TTC549 (cell line): ENCODE results near the gene USP50.
"Not testable (repeated sequence)": the region's sequence is repeated elsewhere in the genome, so short reads cannot be mapped to it uniquely, and the experiment has no call there.

ENCODE experiments used
- FAIRE-seq: peaks from 2 replicates; lab custom pipeline; 2012; peaks lifted over from hg19 to GRCh38; lab: Jason Lieb, UNC

The USP50 gene

DNA sequence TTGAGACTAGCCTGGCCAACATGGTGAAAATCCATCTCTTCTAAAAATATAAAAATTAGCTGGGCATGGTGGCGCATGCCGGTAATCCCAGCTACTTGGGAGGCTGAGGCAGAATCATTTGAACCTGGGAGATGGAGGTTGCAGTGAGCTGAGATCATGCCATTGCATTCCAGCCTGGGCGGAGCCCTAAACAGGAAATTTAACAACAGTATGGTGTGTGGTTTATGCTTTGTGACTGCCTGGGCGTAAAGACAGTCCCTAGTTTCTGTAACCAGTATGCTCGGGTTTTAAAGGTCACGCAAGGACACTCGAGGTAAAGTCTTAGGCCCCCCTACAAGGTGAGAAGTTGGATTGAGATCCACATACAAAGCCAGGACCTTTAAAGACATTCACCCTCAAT is 43.3 kb downstream of the USP50 start:
- FAIRE-seq = no peak

DNA sequence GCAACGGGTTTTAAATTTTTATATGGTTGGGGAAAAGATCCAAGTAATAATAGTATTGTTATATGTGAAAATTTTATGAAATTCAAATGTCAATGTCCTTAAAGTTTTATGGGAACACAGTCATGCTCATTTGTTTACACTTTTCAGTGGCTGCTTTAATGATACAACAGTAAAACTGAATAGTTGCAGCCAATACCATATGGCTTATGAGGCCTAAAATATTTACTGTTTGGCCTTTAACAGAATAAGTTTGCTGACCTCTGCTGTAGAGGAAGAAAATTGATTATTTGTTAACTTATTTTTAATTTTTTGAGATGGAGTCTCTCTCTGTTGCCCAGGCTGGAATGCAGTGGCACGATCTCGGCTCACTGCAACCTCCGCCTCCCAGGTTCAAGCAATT is 44.7 kb downstream of the USP50 start:
- FAIRE-seq = no peak

DNA sequence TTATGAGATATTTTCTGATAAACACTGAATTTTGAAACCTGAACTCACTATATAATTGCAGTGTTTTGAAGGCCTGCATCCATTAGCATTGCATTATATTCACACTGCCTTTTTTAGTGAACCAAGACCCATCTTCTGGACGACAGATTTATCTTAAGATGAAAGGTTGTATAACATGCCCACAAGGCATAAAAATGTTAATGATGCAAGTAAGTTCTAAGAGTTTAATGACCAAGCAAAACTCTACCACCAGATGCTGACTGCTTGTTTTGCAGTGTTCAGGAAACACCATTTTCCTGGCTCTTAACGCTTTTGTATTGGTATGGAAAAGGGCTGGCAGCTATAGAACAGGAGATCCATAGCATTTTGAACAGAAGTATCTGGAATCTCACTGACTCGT is 46.1 kb downstream of the USP50 start:
- FAIRE-seq = no peak

DNA sequence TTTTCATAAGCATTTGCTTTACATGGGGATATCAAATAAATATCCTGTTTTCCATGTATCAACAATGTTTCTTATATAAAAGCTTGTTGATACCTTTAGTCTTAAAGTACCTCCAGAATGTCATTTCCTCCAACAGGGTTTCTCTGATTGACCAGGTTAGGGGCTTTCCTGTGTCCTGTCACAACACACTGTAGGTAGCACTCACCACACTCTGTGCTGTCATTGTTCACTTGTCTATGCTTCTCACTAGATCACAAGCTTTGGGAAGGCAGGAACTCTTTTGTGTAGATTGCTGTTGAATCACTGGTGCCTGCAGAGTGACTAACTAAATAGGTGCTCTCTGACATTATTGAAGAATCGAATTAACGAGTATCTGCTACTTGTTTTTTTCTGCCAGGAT is 49.8 kb downstream of the USP50 start:
- FAIRE-seq = no peak

DNA sequence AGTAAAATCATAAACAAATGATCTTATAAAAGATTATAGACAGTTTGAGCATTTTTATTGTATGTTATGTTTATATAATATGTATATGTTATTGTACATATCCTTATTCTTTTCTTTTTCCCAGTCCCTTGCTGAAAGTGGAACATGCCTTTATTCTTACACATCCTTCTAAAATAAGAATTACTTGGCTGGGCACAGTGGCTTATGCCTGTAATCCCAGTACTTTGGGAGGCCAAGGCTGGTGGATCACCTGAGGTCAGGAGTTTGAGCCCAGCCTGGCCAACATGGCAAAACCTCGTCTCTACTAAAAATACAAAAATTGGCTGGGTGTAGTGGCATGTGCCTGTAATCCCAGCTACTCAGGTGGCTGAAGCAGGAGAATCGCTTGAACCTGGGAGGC is 51.9 kb downstream of the USP50 start:
- not testable (repeated sequence) for FAIRE-seq

DNA sequence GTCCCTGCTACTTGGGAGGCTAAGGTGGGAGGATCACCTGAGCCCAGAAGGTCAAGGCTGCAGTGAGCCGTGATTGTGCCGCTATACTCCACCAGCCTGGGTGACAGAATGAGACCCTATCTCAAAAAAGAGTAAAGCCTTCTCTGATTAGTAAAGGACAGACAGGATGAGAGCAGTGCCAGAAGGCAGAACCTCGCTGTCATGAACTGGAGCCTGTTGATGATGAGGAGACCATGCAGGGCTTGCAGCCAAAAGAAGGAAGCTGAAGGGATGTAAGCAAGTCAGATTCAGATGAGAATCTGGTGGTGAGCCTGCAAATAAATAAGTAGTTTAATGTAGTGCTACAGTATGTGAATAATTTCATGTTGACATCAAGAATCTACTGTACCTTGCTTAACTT is 52.8 kb downstream of the USP50 start:
- FAIRE-seq = no peak

DNA sequence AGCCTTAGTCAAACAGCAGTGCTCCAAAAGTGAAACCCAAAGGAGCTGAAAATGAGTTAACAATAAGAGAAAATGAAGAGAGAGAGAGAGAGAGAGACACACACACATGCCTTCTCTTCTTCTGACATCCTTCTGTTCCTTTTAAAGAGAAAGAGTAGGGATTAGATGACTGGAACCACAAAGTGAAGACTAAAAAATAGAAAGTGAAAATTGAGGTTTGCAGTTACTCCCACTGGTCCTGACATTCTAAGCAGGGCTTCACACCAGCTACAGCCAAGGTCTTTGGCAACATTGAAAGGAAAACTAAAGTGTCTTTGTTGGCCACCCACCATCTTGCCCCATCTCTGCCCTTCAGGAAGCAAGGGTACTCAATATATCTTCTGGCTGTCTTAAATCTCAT is 59.2 kb downstream of the USP50 start:
- FAIRE-seq = no peak

DNA sequence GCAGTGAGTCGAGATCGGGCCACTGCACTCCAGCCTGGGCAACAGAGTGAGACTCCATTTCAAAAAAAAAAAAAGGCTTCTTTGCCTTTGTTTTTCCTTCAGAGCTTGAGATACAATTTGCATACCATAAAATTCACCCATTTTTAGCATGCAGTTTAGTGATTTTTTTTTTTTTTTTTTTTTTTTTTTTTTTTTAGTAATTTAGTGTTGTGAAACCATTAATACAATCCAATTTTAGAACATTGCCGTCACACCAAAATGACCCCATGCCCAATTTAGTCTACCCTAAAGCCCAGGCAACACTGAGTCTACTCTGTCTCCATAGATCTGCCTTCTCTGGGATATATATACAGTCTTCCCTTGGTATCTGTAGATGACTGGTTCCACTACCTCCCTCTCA is 61.1 kb downstream of the USP50 start:
- FAIRE-seq = no peak

DNA sequence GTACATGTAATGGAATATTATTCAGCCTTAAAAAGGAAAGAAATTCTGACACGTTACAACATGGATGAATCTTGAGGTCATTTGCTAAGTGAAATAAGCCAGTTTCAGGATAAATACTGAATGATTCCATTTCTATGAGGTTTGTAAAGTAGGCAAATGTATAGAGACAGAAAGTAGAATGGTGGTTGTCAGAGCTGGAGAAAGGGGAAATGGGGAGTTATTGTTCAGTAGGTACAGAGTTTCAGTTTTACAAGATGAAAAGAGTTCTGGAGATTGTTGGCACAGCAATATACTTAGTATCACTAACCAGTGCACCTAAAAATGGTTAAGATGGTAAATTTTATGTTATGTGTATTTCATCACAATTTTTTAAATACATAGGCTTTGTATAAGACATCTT is 61.7 kb downstream of the USP50 start:
- FAIRE-seq = no peak

DNA sequence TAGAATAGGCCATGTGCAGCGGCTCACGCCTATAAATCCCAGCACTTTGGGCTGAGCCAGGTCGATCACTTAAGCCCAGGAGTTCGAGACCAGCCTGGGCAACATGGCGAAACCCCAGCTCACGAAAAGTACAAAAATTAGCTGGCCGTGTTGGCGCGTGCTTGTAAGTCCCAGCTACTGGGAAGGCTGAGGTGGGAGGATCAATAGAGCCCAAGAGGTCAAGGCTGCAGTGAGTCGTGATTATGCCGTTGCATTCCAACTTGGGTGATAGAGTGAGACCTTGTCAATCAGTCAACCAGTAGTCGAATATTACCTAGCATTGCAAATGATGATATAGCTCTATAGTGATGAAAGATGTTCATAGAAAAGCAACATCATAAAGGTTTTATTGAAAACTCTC is 70.3 kb downstream of the USP50 start:
- no peak for FAIRE-seq

DNA sequence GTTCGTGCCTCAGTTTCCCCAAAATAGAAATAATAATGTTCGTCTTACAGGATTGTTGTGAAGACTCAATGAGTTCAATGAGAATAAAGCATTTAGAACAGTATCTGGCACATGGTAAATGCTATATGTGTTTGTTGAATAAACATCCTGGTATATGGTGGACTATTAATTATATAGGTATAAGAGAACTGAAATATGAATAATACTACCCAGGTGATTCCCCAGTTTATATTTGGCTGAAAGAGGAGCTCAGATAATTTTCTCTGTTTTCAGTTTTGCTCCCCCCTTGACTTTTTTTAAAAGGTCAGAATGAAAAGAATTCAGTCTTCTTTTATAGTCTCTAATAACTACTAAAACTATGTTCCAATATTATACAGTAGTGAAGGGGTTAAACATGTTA is 75.4 kb downstream of the USP50 start:
- FAIRE-seq = no peak

DNA sequence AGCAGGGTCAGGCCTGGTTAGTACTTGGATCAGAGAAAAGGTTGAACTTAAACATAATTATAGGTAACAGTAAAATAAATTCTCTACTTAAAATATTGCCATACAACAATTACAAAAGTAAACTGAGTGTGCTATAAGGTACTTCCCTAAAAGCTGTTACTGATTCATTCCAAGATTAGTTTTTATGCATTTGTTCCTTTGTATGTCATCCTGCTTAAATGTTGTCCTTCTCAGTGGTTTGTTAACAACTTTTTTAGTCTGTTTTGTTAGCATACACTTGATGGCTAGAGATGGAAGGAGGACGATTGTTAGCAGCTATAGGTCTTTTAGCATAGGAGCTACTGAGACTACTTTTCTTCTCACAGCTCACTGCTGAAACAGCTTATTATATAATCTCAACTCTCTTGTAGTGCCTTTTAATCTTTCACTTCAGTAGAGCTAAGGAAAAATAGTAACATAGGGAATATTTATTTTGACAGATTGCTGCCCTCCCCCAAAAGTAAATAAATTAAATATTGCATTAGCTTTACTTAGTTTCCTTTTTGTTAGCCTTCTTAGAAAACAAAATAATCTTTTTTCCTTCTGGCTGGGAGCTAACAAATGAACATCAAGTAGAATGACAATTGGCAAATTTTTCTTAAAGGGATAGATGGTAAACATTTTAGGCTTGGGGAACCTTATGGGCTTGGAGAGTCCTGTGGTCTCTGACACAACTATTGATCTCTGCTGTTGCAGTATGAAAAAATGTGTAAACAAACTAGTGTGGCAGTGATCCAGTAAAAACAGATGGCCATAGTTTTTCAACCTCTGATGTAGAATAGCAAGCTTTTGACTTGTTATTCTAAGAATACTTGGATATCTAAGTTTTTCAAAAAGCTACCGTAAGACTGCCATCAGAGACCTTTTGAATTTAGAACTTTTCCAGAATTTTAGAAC is 82.8 kb downstream of the USP50 start:
- FAIRE-seq = no peak

DNA sequence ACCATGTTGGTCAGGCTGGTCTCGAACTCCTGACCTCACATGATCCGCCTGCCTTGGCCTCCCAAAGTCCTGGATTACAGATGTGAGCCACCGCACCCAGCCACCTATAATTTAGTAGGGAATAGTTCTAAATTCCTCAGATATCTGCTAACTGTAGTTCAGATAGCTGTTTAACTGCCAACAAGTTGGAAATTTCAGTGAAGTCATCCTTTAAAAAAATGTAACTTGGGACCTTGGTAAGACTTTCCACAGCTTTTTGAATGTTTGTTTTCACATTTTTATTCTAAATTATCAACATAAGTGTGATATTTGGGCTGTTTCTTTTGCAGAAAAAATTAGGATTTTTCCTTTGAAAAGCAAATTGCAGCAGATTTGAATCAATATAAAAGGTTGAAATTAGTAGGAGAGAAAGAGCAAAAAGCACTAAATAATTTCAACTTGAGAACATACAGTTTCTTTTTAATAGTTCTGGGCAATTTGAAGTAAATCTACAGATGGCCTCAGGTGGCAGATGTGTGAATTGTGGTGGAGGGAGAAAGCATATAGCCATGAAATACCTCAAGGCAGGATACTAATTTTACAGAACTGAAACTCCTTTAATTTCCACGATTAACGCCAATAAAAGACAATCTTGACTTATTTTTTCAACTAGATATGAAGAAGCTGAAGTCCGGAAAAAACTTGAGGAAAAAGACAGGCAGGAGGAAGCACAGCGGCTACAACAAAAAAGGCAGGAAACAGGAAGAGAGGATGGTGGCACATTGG is 87.9 kb downstream of the USP50 start:
- no peak for FAIRE-seq

DNA sequence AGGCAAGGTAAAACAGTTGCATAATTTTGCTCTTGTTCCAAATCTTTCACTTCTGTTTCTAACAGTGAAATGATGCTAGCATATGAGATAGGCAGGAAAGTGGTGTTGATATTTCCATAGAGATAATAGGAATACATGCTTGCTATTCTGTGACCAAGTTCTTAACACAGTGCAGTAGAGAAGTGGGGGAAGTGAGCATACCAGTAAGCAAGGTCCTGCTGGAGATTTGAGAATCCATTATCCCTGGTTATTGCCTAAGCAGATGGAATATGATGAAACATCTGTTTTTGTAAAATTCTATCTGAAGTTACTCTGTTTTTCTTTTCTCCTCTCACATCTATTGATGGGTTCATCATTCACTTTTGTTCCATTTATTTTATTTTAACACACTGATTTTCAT is 93.5 kb downstream of the USP50 start:
- no peak for FAIRE-seq
